ENCODE data around the gene GOLGA6B. TPM values are rescaled to one million over a fixed set of nuclear protein-coding genes. Genes with fewer than 3 reads are reported as not detected.

Gene GOLGA6B
- total RNA-seq, 1 experiment from 2014 or later, result 0.33 TPM

DNA sequence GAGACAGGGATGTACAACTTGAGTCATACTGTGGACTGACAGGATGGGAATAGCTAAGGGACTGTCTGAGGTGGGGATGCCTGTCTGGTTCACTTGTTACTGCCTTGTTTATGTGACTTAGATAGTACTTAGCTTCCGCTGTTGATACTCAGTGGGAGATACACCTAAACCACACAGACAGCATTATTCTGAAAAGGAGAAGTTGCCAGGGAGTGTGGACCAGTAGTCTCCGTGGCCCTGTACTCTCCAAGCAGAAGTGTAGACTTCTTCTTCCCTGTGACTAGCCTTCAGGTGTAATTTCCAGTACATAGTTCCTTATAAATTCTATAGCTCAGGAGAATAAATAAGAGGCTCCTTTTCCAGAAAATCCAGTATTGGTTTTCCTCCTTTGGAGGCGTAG is 26.4 kb downstream of the GOLGA6B start:
- no peak overlapping the region; a peak in 1 of 7 replicates for H3K27ac Mint-ChIP-seq
- Histone ChIP-seq H3K27ac (ENCODE audit: insufficient read length, low read depth, low read length) (no peak overlapping the region), H2BK5ac (ENCODE audit: insufficient read length, low read length) (no peak overlapping the region), H3K79me2 (ENCODE audit: insufficient read depth, low read length) (no peaks in the 10 kb centered on the region), H3K56ac (ENCODE audit: insufficient read length, low read depth, low read length) (no peak overlapping the region), H2BK20ac (ENCODE audit: low read depth, low read length, poor library complexity, severe bottlenecking) (no peak overlapping the region), H2BK120ac (ENCODE audit: low read depth, low read length, poor library complexity, severe bottlenecking) (no peak overlapping the region), H3K4me1 (ENCODE audit: insufficient read depth, low read length) (no peaks in the 10 kb centered on the region), H2BK15ac (ENCODE audit: low read depth, low read length) (no peak overlapping the region), H3T11ph (ENCODE audit: low read length) (no peak overlapping the region), H4K91ac (ENCODE audit: insufficient read length, low read depth, low read length) (no peak overlapping the region), H3K14ac (ENCODE audit: insufficient read depth, low read length) (no peak overlapping the region), H3K9ac (ENCODE audit: extremely low read depth, insufficient read length, low read length) (no peak overlapping the region), H4K5ac (ENCODE audit: insufficient read length, low read depth, low read length) (no peak overlapping the region), H3K4me2 (ENCODE audit: insufficient read depth, insufficient read length, low read length) (no peak overlapping the region), H2AFZ (ENCODE audit: low read length) (no peak overlapping the region), H4K8ac (replicated peaks; ENCODE audit: insufficient read length, low read depth, low read length) (no peak overlapping the region), H3K23me2 (ENCODE audit: insufficient read length, low read depth, low read length, poor library complexity, severe bottlenecking) (peaks cover 3% of the 10 kb centered on the region), H3K18ac (ENCODE audit: insufficient read length, low read depth, low read length) (no peak overlapping the region), H3K23ac (ENCODE audit: insufficient read length, low read depth, low read length) (no peak overlapping the region), H2AK5ac (ENCODE audit: insufficient read length, low read length) (no peak overlapping the region), H2BK12ac (ENCODE audit: insufficient read length, low read depth, low read length) (no peak overlapping the region), H3K79me1 (ENCODE audit: insufficient read depth, low read depth, low read length, poor library complexity, severe bottlenecking) (no peaks in the 10 kb centered on the region), H4K20me1 (ENCODE audit: control insufficient read depth, insufficient read depth, insufficient read length) (no peaks in the 10 kb centered on the region), H3K4ac (ENCODE audit: low read depth, low read length) (no peak overlapping the region), H3K9me3 (ENCODE audit: control insufficient read depth, low read depth, low read length) (no peaks in the 10 kb centered on the region), H3K27me3 (ENCODE audit: insufficient read depth, low read length) (no peaks in the 10 kb centered on the region)
- no peak for DNase-seq
- no CpG with 5 or more reads among the region's 3 CpGs for WGBS (ENCODE audit: extremely low coverage, insufficient read length, low lambda C conversion rate)
- no peaks in the 10 kb centered on the region for H3K36me3 Mint-ChIP-seq (ENCODE audit: insufficient read depth in 1 of 3, low read depth in 3 of 3)
- H3K9me3 Mint-ChIP-seq, result no peaks in the 10 kb centered on the region
- peaks cover 2% of the 10 kb centered on the region; the same call in 1 of the 2 replicates for H3K27me3 Mint-ChIP-seq (ENCODE audit: low read depth)
- peaks cover 13% of the 10 kb centered on the region in 2 experiments for H3K4me1 Mint-ChIP-seq
- no peak overlapping the region for H3K4me3 Mint-ChIP-seq
- TF ChIP-seq, protein P1, sequence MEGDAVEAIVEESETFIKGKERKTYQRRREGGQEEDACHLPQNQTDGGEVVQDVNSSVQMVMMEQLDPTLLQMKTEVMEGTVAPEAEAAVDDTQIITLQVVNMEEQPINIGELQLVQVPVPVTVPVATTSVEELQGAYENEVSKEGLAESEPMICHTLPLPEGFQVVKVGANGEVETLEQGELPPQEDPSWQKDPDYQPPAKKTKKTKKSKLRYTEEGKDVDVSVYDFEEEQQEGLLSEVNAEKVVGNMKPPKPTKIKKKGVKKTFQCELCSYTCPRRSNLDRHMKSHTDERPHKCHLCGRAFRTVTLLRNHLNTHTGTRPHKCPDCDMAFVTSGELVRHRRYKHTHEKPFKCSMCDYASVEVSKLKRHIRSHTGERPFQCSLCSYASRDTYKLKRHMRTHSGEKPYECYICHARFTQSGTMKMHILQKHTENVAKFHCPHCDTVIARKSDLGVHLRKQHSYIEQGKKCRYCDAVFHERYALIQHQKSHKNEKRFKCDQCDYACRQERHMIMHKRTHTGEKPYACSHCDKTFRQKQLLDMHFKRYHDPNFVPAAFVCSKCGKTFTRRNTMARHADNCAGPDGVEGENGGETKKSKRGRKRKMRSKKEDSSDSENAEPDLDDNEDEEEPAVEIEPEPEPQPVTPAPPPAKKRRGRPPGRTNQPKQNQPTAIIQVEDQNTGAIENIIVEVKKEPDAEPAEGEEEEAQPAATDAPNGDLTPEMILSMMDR (conservative IDR thresholded peaks at IDR 0.05), result no peak

Data from H9 (cell line).